Measurements from ENCODE around the gene ZNF519. TPM values are rescaled to one million over a fixed set of nuclear protein-coding genes. Genes with fewer than 3 reads are reported as not detected.
"Not testable (repeated sequence)": the region's sequence is repeated elsewhere in the genome, so short reads cannot be mapped to it uniquely, and the experiment has no call there.

ZNF519 gene
- total and polyA plus RNA-seq, 12 donors: 0.36 to 8.7 (median 1.9) TPM

- no peak for DNase-seq
- WGBS, 4 donors: 43 to 80% (median 47%) methylated on average over 1 to 6 of the region's 6 CpGs; no CpG with 5 or more reads in 1 of the 4 donors
- H3K36me3 ChIP-seq (replicated peaks in 1 of 2): no peaks in the 10 kb centered on the region
- H3K4me1 ChIP-seq (replicated peaks in 1 of 2): no peaks in the 10 kb centered on the region
- H3K27me3 ChIP-seq: no peaks in the 10 kb centered on the region
- no peaks in the 10 kb centered on the region for H3K9me3 ChIP-seq (replicated peaks in 1 of 3)
- no peak overlapping the region for H3K4me3 ChIP-seq
- TF ChIP-seq POLR2A (IDR thresholded peaks at IDR 0.05) (no peak), CTCF (IDR thresholded peaks at IDR 0.05) (no peak)
- intact Hi-C loops (cut with DNase I): no loop called here
- H3K27ac ChIP-seq: no peak overlapping the region
These were observed 12.3 kb upstream of the ZNF519 start for GRCh38 chr18:14144628-14144895.

GRCh38 chr18:14143871-14144627, 11.8 kb upstream of the ZNF519 start:
- H3K4me1 ChIP-seq (replicated peaks in 1 of 2); DNase-seq; H3K27me3 ChIP-seq; H3K4me3 ChIP-seq; intact Hi-C loops (cut with DNase I); H3K27ac ChIP-seq; H3K36me3 ChIP-seq (replicated peaks in 1 of 2); H3K9me3 ChIP-seq (replicated peaks in 1 of 3): not testable (repeated sequence)
- 73 to 81% (median 80%) methylated on average over 1 to 15 of the region's 16 CpGs; no CpG with 5 or more reads in 1 of the 4 donors for WGBS, 4 donors

- H3K27me3 ChIP-seq; H3K27ac ChIP-seq; intact Hi-C loops (cut with DNase I); H3K9me3 ChIP-seq (replicated peaks in 1 of 3); H3K4me1 ChIP-seq (replicated peaks in 1 of 2); DNase-seq; H3K4me3 ChIP-seq; H3K36me3 ChIP-seq (replicated peaks in 1 of 2): not testable (repeated sequence)
- 85 to 93% (median 87%) methylated on average over 4 to 15 of the region's 17 CpGs for WGBS, 4 donors
These were observed 11.2 kb upstream of the ZNF519 start for GRCh38 chr18:14143396-14143795.

GRCh38 chr18:14142177-14142576, 9.9 kb upstream of the ZNF519 start:
- H3K27me3 ChIP-seq: not testable (repeated sequence)

GRCh38 chr18:14139583-14139982, 7.3 kb upstream of the ZNF519 start:
- DNase-seq; intact Hi-C loops (cut with DNase I); H3K9me3 ChIP-seq (replicated peaks in 1 of 3); H3K4me1 ChIP-seq (replicated peaks in 1 of 2); H3K27me3 ChIP-seq; H3K36me3 ChIP-seq (replicated peaks in 1 of 2); H3K27ac ChIP-seq; H3K4me3 ChIP-seq: not testable (repeated sequence)
- 64 to 77% (median 65%) methylated on average over 2 of the region's 2 CpGs for WGBS, 4 donors

More at GRCh38 chr18:14142177-14142576, 9.9 kb upstream of the ZNF519 start:
- H3K4me1 ChIP-seq (replicated peaks in 1 of 2); intact Hi-C loops (cut with DNase I); H3K36me3 ChIP-seq (replicated peaks in 1 of 2); DNase-seq; H3K4me3 ChIP-seq; H3K9me3 ChIP-seq (replicated peaks in 1 of 3); H3K27ac ChIP-seq: not testable (repeated sequence)
- 79 to 86% (median 81%) methylated on average over 1 to 9 of the region's 9 CpGs for WGBS, 4 donors

- intact Hi-C loops (cut with DNase I); H3K4me3 ChIP-seq; H3K9me3 ChIP-seq (replicated peaks in 1 of 3); H3K27me3 ChIP-seq; H3K36me3 ChIP-seq (replicated peaks in 1 of 2); H3K4me1 ChIP-seq (replicated peaks in 1 of 2); DNase-seq; H3K27ac ChIP-seq: not testable (repeated sequence)
- 60 to 71% (median 66%) methylated on average over 4 of the region's 4 CpGs for WGBS, 4 donors
These were observed 5.7 kb upstream of the ZNF519 start for GRCh38 chr18:14137971-14138370.

- H3K36me3 ChIP-seq (replicated peaks in 1 of 2); H3K4me1 ChIP-seq (replicated peaks in 1 of 2); DNase-seq; H3K9me3 ChIP-seq (replicated peaks in 1 of 3); intact Hi-C loops (cut with DNase I); H3K27me3 ChIP-seq: not testable (repeated sequence)
- H3K27ac ChIP-seq: peak overlapping the region in 2 of 5 donors; percentile 21 to 71
- peak overlapping the region; percentile 18 to 66 (median 42) for H3K4me3 ChIP-seq
- 1 to 4% (median 2%) methylated on average over 9 to 21 of the region's 27 CpGs for WGBS, 4 donors
These were observed 452 bp downstream of the ZNF519 start for GRCh38 chr18:14131696-14132270.

- H3K9me3 ChIP-seq (replicated peaks in 1 of 3); H3K27ac ChIP-seq; H3K4me1 ChIP-seq (replicated peaks in 1 of 2); H3K4me3 ChIP-seq; intact Hi-C loops (cut with DNase I); H3K27me3 ChIP-seq; DNase-seq; H3K36me3 ChIP-seq (replicated peaks in 1 of 2): not testable (repeated sequence)
- 0 to 56% (median 46%) methylated on average over 1 to 3 of the region's 3 CpGs for WGBS, 4 donors
These were observed 1.4 kb downstream of the ZNF519 start for GRCh38 chr18:14130804-14131203.

All from adrenal gland (tissue), 12 donors.